ENCODE results near the gene FLT4.
"Not testable (repeated sequence)": the region's sequence is repeated elsewhere in the genome, so short reads cannot be mapped to it uniquely, and the experiment has no call there.

FLT4 gene

DNA sequence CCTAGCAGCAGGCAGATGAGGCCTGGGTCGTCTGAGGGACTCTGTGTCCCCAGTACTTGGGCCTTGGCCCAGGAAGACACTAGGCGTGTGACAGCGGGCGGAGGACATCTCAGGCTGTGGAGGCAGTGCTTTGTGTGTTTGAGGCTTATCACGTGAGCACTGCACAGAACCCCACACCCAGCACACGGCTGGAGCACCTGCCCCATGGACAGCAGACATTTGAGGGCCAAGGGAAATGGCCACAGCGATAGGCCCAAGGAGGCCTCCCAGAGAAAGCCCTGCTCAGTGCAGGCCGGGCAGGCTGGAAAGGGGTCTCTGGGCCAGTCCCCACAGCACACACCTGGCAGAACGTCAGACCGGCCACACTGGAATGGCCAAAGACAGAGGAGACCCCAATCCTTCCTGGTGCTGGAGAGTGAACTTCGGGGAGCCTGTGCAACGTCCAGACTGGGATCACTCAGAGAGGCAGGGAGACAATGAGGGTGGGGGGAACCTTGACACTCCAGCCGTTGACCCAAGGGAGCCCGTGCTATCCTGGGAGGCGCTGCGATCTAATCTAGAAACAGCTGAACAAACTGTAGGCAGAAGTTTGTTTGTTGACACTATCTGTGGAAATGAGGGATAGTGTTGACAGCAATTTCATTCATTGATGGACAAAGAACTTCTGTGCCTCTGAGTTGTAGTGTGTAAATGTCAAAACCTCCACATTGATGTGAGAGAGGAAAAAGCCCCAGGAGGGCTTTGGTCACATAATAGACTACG is 19.6 kb upstream of the FLT4 start:
- Histone ChIP-seq H3K4me3 (ENCODE audit: insufficient read length, low read depth) (no peak overlapping the region), H3K9me3 (ENCODE audit: insufficient read depth, low read length) (no peaks in the 10 kb centered on the region), H3K36me3 (ENCODE audit: insufficient read depth, insufficient read length, low read length) (no peaks in the 10 kb centered on the region), H3K27me3 (ENCODE audit: insufficient read depth, insufficient read length) (peaks cover 28% of the 10 kb centered on the region), H3K4me1 (ENCODE audit: insufficient read depth, insufficient read length) (peaks cover 3% of the 10 kb centered on the region), H3K9ac (ENCODE audit: insufficient read length, low read depth) (no peak overlapping the region)
- DNase-seq (ENCODE audit: low read depth, low spot score): no peak
- TF ChIP-seq SUZ12 (IDR thresholded peaks at IDR 0.05; ENCODE audit: extremely low read depth, insufficient read depth, insufficient read length): no peak
- TF ChIP-seq ZNF274 (IDR thresholded peaks at IDR 0.05; ENCODE audit: low read depth, low read length): no peak

DNA sequence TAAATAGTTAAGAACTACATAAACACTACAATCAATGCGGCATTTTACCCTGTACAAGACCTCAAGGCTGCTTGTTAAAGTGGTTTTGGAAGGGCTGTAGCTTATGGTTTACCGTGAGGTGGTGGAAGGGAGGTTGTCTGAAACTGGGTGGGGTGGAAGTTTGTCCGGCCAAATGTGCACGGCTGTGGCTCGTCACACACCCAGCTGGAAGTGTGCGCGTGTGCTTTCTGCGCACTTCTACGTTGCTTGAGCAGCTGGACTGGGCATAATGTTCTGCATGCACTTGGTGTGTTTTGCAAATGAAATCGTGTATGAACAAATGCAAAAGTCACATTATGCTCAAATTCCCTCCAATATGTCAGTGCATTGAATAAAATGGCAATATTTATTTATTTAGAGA is 17.4 kb upstream of the FLT4 start:
- TF ChIP-seq SUZ12 (IDR thresholded peaks at IDR 0.05; ENCODE audit: extremely low read depth, insufficient read depth, insufficient read length) (no peak), ZNF274 (IDR thresholded peaks at IDR 0.05; ENCODE audit: low read depth, low read length) (no peak)
- H3K27me3 ChIP-seq (ENCODE audit: insufficient read depth, insufficient read length): peaks cover 10% of the 10 kb centered on the region
- H3K36me3 ChIP-seq (ENCODE audit: insufficient read depth, insufficient read length, low read length): no peaks in the 10 kb centered on the region
- H3K4me1 ChIP-seq (ENCODE audit: insufficient read depth, insufficient read length): peaks cover 3% of the 10 kb centered on the region
- H3K4me3 ChIP-seq (ENCODE audit: insufficient read length, low read depth): no peak overlapping the region
- no peaks in the 10 kb centered on the region for H3K9me3 ChIP-seq (ENCODE audit: insufficient read depth, low read length)
- H3K9ac ChIP-seq (ENCODE audit: insufficient read length, low read depth): no peak overlapping the region
- no peak for DNase-seq (ENCODE audit: low read depth, low spot score)

DNA sequence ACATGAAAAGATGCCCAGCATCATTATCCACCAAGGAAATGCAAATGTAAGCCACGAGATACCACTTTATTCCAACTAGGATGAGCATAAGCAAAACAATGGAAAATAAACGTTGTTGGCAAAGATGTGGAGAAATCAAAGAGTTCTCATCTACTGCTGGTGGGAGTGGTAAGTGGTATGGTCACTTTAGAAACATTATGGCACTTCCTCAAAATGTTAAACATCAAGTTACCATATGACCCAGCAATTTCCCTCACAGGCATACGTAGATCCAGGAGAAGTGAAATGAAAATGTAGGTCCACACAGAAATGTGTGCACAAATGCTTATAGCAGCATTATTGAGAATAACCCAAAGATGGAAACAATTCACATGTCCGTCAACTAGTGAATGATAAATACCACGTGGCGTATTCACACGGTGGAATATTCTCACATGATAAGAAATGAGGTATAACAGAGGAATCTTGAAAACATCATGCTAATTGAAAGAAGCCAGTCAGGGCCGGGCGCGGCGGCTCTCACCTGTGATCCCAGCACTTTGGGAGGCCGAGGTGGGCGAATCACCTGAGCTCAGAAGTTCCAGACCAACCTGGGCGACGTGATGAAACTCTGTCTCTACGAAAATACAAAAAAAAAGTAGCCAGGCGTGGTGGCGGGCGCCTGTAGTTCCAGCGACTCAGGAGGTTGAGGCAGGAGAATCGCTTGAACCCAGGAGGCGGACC is 16.4 kb upstream of the FLT4 start:
- Histone ChIP-seq H3K27me3 (ENCODE audit: insufficient read depth, insufficient read length) (peaks cover under 1% of the 10 kb centered on the region), H3K4me3 (ENCODE audit: insufficient read length, low read depth) (no peak overlapping the region), H3K9me3 (ENCODE audit: insufficient read depth, low read length) (no peaks in the 10 kb centered on the region), H3K4me1 (ENCODE audit: insufficient read depth, insufficient read length) (peaks cover 3% of the 10 kb centered on the region), H3K9ac (ENCODE audit: insufficient read length, low read depth) (no peak overlapping the region), H3K36me3 (ENCODE audit: insufficient read depth, insufficient read length, low read length) (no peaks in the 10 kb centered on the region)
- TF ChIP-seq ZNF274 (IDR thresholded peaks at IDR 0.05; ENCODE audit: low read depth, low read length): no peak
- TF ChIP-seq YY1 (IDR thresholded peaks at IDR 0.05; ENCODE audit: insufficient read depth, insufficient read length): no peak
- no peak for TF ChIP-seq SUZ12 (IDR thresholded peaks at IDR 0.05; ENCODE audit: extremely low read depth, insufficient read depth, insufficient read length)
- DNase-seq (ENCODE audit: low read depth, low spot score): no peak

DNA sequence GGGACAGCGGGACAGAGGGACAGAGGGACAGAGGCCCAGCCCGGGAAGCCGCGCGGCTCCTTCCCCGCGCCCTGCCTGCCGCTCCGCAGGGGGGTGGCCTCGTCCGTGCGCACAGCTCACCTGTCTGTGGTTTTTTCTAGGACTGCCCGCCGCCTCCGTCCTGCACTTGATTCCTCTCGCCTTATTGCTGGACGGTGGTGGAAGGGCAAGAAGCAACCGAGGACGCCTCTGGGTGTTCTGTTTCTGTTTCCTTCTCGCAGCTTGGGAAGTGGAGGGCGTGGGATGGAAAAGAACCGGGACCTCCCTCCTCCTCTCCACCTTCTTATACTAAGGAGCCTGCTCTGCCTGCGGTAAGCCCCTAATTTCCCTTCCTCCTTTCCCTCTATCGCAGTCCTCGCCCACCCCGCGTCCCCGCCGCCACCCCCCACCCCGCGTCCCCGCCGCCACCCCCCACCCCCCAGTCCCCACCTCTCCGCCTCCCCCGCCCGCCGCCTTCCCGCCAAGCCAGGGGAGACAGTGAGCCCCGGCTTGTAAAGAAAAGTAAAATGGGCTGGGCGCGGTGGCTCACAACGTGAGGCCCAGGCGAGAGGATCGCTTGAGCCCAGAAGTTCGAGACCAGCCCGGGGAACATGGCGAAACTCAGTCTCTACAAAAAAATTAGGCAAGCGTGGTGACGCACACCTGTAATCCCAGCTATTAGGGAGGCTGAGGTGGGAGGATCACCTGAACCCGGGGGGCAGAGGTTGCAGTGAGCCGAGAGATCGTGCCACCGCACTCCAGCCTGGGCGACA is 9.6 kb upstream of the FLT4 start:
- no peak overlapping the region for H3K4me3 ChIP-seq (ENCODE audit: insufficient read length, low read depth)
- DNase-seq (ENCODE audit: low read depth, low spot score): no peak
- no peaks in the 10 kb centered on the region for H3K36me3 ChIP-seq (ENCODE audit: insufficient read depth, insufficient read length, low read length)
- H3K9ac ChIP-seq (ENCODE audit: insufficient read length, low read depth): no peak overlapping the region
- no peaks in the 10 kb centered on the region for H3K4me1 ChIP-seq (ENCODE audit: insufficient read depth, insufficient read length)
- peaks cover 2% of the 10 kb centered on the region for H3K27me3 ChIP-seq (ENCODE audit: insufficient read depth, insufficient read length)
- H3K9me3 ChIP-seq (ENCODE audit: insufficient read depth, low read length): no peaks in the 10 kb centered on the region
- TF ChIP-seq YY1 (IDR thresholded peaks at IDR 0.05; ENCODE audit: insufficient read depth, insufficient read length) (no peak), ZNF274 (IDR thresholded peaks at IDR 0.05; ENCODE audit: low read depth, low read length) (no peak), SUZ12 (IDR thresholded peaks at IDR 0.05; ENCODE audit: extremely low read depth, insufficient read depth, insufficient read length) (no peak)

DNA sequence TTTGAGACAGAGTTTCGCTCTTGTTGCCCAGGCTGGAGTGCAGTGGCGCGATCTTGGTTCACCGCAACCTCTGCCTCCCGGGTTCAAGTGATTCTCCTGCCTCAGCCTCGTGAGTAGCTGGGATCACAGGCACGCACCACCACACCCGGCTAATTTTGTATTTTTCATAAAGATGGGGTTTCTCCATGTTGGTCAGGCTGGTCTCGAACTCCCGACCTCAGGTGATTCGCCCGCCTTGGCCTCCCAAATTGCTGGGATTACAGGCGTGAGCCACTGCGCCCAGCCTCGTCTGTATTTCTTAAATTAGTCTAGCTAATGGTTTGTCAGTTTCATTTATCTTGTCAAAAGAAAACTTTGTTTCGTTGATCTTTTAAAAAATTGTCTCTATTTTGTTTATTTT is 5.8 kb upstream of the FLT4 start:
- H3K9me3 ChIP-seq (ENCODE audit: insufficient read depth, low read length); H3K36me3 ChIP-seq (ENCODE audit: insufficient read depth, insufficient read length, low read length); H3K4me3 ChIP-seq (ENCODE audit: insufficient read length, low read depth); H3K9ac ChIP-seq (ENCODE audit: insufficient read length, low read depth); H3K4me1 ChIP-seq (ENCODE audit: insufficient read depth, insufficient read length); DNase-seq (ENCODE audit: low read depth, low spot score): not testable (repeated sequence)
- H3K27me3 ChIP-seq (ENCODE audit: insufficient read depth, insufficient read length): peaks cover 26% of the 10 kb centered on the region

DNA sequence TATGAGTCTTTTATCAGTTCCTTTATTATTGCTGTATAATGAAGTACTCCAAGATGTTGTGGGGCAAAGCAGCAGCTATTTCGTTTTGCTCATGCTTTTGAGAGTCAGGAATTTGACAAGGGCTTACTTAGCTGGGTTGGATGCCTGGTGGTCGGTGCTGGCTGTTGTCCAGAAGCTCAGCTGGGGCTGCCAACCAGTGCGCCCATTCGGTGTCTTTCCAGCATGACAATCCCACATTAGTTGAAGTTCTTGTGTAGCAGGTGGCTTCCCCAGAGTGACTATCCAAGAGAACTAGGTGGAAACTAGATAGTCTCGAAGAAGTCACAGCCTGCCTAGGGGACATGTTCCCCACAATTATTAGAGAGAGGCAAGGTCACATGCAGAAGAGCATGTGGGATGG is 3.4 kb upstream of the FLT4 start:
- H3K4me3 ChIP-seq (ENCODE audit: insufficient read length, low read depth): no peak overlapping the region
- H3K36me3 ChIP-seq (ENCODE audit: insufficient read depth, insufficient read length, low read length): no peaks in the 10 kb centered on the region
- TF ChIP-seq YY1 (IDR thresholded peaks at IDR 0.05; ENCODE audit: insufficient read depth, insufficient read length) (no peak), SUZ12 (IDR thresholded peaks at IDR 0.05; ENCODE audit: extremely low read depth, insufficient read depth, insufficient read length) (no peak), ZNF274 (IDR thresholded peaks at IDR 0.05; ENCODE audit: low read depth, low read length) (no peak)
- H3K4me1 ChIP-seq (ENCODE audit: insufficient read depth, insufficient read length): peaks cover 4% of the 10 kb centered on the region
- H3K9ac ChIP-seq (ENCODE audit: insufficient read length, low read depth): no peak overlapping the region
- no peaks in the 10 kb centered on the region for H3K9me3 ChIP-seq (ENCODE audit: insufficient read depth, low read length)
- DNase-seq (ENCODE audit: low read depth, low spot score): no peak
- peaks cover 45% of the 10 kb centered on the region for H3K27me3 ChIP-seq (ENCODE audit: insufficient read depth, insufficient read length)

DNA sequence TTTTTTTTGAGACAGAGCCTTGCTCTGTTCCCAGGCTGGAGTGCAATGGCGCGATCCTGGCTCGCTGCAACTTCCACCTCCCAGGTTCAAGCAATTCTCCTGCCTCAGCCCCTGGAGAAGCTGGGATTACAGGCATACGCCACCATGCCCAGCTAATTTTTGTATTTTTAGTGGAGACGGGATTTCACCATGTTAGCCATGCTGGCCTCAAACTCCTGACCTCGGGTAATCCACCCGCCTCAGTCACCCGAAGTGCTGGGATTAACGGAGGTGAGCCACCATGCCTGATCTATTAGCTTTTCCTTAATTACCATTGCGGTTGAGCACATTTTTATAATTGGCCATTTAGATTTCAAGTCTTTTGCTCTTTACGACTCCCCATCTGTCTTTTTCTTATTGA is 2.9 kb upstream of the FLT4 start:
- Histone ChIP-seq H3K4me3 (ENCODE audit: insufficient read length, low read depth) (no peak overlapping the region), H3K36me3 (ENCODE audit: insufficient read depth, insufficient read length, low read length) (no peaks in the 10 kb centered on the region), H3K9ac (ENCODE audit: insufficient read length, low read depth) (no peak overlapping the region), H3K27me3 (ENCODE audit: insufficient read depth, insufficient read length) (peaks cover 49% of the 10 kb centered on the region), H3K9me3 (ENCODE audit: insufficient read depth, low read length) (no peaks in the 10 kb centered on the region), H3K4me1 (ENCODE audit: insufficient read depth, insufficient read length) (peaks cover 4% of the 10 kb centered on the region)
- no peak for DNase-seq (ENCODE audit: low read depth, low spot score)
- no peak for TF ChIP-seq YY1 (IDR thresholded peaks at IDR 0.05; ENCODE audit: insufficient read depth, insufficient read length)
- TF ChIP-seq ZNF274 (IDR thresholded peaks at IDR 0.05; ENCODE audit: low read depth, low read length): no peak
- no peak for TF ChIP-seq SUZ12 (IDR thresholded peaks at IDR 0.05; ENCODE audit: extremely low read depth, insufficient read depth, insufficient read length)

Measured in NT2/D1 (cell line).